Natural killer cell (primary cell): Measurements from ENCODE around the gene CORO2B. TPM values are rescaled to one million over a fixed set of nuclear protein-coding genes. Genes with fewer than 3 reads are reported as not detected.

Experiments used
- ATAC-seq, 3 donors: fragments of 150-1000 bp in 2 of 3; fragments of 200-7000 bp in 1 of 3; cut with Tn5 transposase; 1 replicate in 1 of 3; 2 replicates in 2 of 3; pipeline ENCODE4 v1.10.0; 2021; ENCODE audit warnings: mild to moderate bottlenecking in 2 of 3, moderate library complexity in 2 of 3
- DNase-seq, 2 donors: peaks; one replicate each; pipeline versions ENCODE4 v3.0.0 to v3.0.0-alpha.2; 2013 to 2021; ENCODE audit warnings: mixed read lengths in 1 of 2
- H3K27ac ChIP-seq: one replicate; pipeline ENCODE4 v1.5.1; 2013; ENCODE audit warnings: mild to moderate bottlenecking, low read length
- H3K27me3 ChIP-seq: one replicate; pipeline ENCODE4 v1.6.1; 2013; ENCODE audit warnings: low read length; ENCODE audit not compliant: control insufficient read depth, insufficient read depth
- H3K36me3 ChIP-seq: one replicate; pipeline ENCODE4 v1.6.1; 2013; ENCODE audit warnings: low read length; ENCODE audit not compliant: control insufficient read depth, insufficient read depth
- H3K4me1 ChIP-seq: one replicate; pipeline ENCODE4 v1.6.1; 2013; ENCODE audit warnings: low read length; ENCODE audit not compliant: control insufficient read depth, insufficient read depth
- H3K4me3 ChIP-seq: one replicate; pipeline ENCODE4 v1.5.1; 2013; ENCODE audit warnings: low read length
- H3K9me3 ChIP-seq: one replicate; pipeline ENCODE4 v1.6.1; 2013; ENCODE audit warnings: low read length; ENCODE audit not compliant: control insufficient read depth, insufficient read depth
- H3K27ac Mint-ChIP-seq, 2 donors: one replicate each; pipeline ENCODE4 v1.8.0; 2022; ENCODE audit warnings: mild to moderate bottlenecking in 2 of 2, mixed read lengths in 2 of 2, moderate library complexity in 1 of 2
- H3K27me3 Mint-ChIP-seq, 2 donors: one replicate each; pipeline ENCODE4 v1.8.0; 2022; ENCODE audit warnings: low read depth in 2 of 2, mixed read lengths in 2 of 2
- H3K36me3 Mint-ChIP-seq: one replicate; pipeline ENCODE4 v1.8.0; 2022; ENCODE audit warnings: mixed read lengths
- H3K4me1 Mint-ChIP-seq, 2 donors: one replicate each; pipeline ENCODE4 v1.8.0; 2022; ENCODE audit warnings: mixed read lengths in 2 of 2
- H3K4me3 Mint-ChIP-seq: one replicate; pipeline ENCODE4 v1.8.0; 2022; ENCODE audit warnings: mild to moderate bottlenecking, moderate library complexity, mixed read lengths
- H3K9me3 Mint-ChIP-seq, 2 donors: one replicate each; pipeline ENCODE4 v1.8.0; 2022; ENCODE audit warnings: mixed read lengths in 2 of 2
- WGBS: methylation state at CpG from one replicate; pipeline ENCODE4 v1.1.7; 2013; ENCODE audit warnings: missing lambda C conversion rate; ENCODE audit not compliant: insufficient coverage; 5-methylcytosine and 5-hydroxymethylcytosine counted together
- intact Hi-C: fragments of 100-400 bp; cut with micrococcal nuclease; formaldehyde crosslinking; loops from one replicate; pipeline ENCODE4 v1.14.2; 2022
- total RNA-seq, 4 donors: library from RNA; stranded (reverse); fragments of 120-200 nt in 1 of 4; gene quantifications; one replicate each; pipeline versions ENCODE4 v1.2.3 to v1.2.4, GENCODE V29; 2013 to 2022
- TF ChIP-seq, protein P1 (sequence below): fragments of 200-600 bp; IDR thresholded peaks from one replicate; pipeline ENCODE4 v1.8.0; 2022; ENCODE audit warnings: antibody characterized with exemption

Gene CORO2B
- total RNA-seq, 3 donors from 2014 or later (not counting 1 experiment from before 2014, with no cell fraction given), result 0.13 TPM; not detected in 2

DNA sequence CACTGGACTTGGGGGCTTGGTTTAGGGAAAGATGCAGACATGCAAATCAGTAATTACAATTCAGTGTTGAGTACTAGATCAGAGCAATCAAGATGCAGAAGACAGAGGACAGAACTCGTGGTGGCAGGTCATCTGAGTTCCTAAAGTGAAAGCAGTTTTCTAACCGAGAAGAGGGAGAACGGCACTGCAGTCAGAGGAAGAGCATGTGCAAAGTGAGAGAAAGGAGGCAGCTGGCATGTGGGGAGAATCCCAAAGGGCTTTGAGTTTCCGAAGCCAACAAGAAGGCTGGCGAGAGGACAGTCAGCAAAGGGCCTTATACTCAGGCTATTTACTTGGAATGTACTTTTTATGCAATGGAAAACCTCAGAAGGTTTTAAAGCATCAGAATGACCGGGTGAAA, 154.9 kb downstream of the CORO2B start:
- H3K27ac Mint-ChIP-seq, result no peak overlapping the region
- Histone ChIP-seq H3K36me3 (no peaks in the 10 kb centered on the region), H3K27me3 (no peaks in the 10 kb centered on the region), H3K4me3 (no peak overlapping the region), H3K27ac (no peak overlapping the region), H3K9me3 (no peaks in the 10 kb centered on the region), H3K4me1 (no peaks in the 10 kb centered on the region)
- H3K9me3 Mint-ChIP-seq, result no peaks in the 10 kb centered on the region
- no peak overlapping the region for H3K4me3 Mint-ChIP-seq
- TF ChIP-seq, protein P1, sequence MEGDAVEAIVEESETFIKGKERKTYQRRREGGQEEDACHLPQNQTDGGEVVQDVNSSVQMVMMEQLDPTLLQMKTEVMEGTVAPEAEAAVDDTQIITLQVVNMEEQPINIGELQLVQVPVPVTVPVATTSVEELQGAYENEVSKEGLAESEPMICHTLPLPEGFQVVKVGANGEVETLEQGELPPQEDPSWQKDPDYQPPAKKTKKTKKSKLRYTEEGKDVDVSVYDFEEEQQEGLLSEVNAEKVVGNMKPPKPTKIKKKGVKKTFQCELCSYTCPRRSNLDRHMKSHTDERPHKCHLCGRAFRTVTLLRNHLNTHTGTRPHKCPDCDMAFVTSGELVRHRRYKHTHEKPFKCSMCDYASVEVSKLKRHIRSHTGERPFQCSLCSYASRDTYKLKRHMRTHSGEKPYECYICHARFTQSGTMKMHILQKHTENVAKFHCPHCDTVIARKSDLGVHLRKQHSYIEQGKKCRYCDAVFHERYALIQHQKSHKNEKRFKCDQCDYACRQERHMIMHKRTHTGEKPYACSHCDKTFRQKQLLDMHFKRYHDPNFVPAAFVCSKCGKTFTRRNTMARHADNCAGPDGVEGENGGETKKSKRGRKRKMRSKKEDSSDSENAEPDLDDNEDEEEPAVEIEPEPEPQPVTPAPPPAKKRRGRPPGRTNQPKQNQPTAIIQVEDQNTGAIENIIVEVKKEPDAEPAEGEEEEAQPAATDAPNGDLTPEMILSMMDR, result no peak
- DNase-seq (no peak), ATAC-seq (no peak)
- 17% methylated on average over 5 of the region's 6 CpGs for WGBS
- no peaks in the 10 kb centered on the region for H3K36me3 Mint-ChIP-seq
- H3K4me1 Mint-ChIP-seq, result peaks cover 0 to 6% of the 10 kb centered on the region in 2 donors
- H3K27me3 Mint-ChIP-seq, result no peaks in the 10 kb centered on the region
- intact Hi-C loops, result no loop called here

DNA sequence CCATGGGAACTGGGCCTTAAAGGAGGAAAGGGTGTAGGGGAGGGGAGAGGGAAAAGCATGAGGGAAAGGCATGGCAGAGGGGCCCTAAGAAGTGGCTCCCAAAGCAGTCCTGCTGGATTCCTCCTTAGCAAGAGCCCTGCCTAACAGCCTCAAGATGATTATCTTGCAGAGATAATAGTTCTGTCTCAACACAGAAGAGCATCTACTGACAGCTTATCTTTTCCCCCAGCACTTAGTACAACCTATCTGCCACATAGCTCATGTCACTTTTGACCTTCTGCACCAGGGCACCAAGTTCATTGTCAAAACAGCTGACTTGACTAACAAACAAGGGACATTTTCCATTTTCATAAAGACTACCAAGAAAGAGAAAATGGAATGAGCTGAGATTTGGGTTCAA, 155.6 kb downstream of the CORO2B start:
- H3K27me3 Mint-ChIP-seq, result no peaks in the 10 kb centered on the region
- H3K27ac ChIP-seq, result no peak overlapping the region
- no peak overlapping the region for H3K4me3 Mint-ChIP-seq
- no peak overlapping the region for H3K27ac Mint-ChIP-seq
- no peaks in the 10 kb centered on the region for H3K27me3 ChIP-seq
- no peaks in the 10 kb centered on the region for H3K4me1 ChIP-seq
- intact Hi-C loops, result no loop called here
- peaks cover 0 to 6% of the 10 kb centered on the region in 2 donors for H3K4me1 Mint-ChIP-seq
- H3K36me3 ChIP-seq, result no peaks in the 10 kb centered on the region
- no peaks in the 10 kb centered on the region for H3K9me3 Mint-ChIP-seq
- TF ChIP-seq, protein P1, result no peak
- H3K9me3 ChIP-seq, result no peaks in the 10 kb centered on the region
- no peak for DNase-seq
- no peak overlapping the region for H3K4me3 ChIP-seq
- no peak for ATAC-seq
- H3K36me3 Mint-ChIP-seq, result no peaks in the 10 kb centered on the region

- no peaks in the 10 kb centered on the region for H3K27me3 ChIP-seq
- no peak overlapping the region for H3K4me3 ChIP-seq
- H3K27ac Mint-ChIP-seq, result no peak overlapping the region
- ATAC-seq, result no peak
- no peak overlapping the region for H3K27ac ChIP-seq
- no peaks in the 10 kb centered on the region for H3K4me1 ChIP-seq
- intact Hi-C loops, result no loop called here
- no peaks in the 10 kb centered on the region for H3K9me3 Mint-ChIP-seq
- peaks cover 0 to 6% of the 10 kb centered on the region in 2 donors for H3K4me1 Mint-ChIP-seq
- TF ChIP-seq, protein P1, result no peak
- no peak overlapping the region for H3K4me3 Mint-ChIP-seq
- no peaks in the 10 kb centered on the region for H3K36me3 Mint-ChIP-seq
- H3K36me3 ChIP-seq, result no peaks in the 10 kb centered on the region
- H3K9me3 ChIP-seq, result no peaks in the 10 kb centered on the region
- DNase-seq, result no peak
- peaks cover 0 to 3% of the 10 kb centered on the region in 2 donors for H3K27me3 Mint-ChIP-seq
Observed at GRCh38 chr15:68734881-68735280, 156.1 kb downstream of the CORO2B start.

GRCh38 chr15:68735610-68736009, 156.8 kb downstream of the CORO2B start:
- Histone ChIP-seq H3K36me3 (no peaks in the 10 kb centered on the region), H3K4me1 (no peaks in the 10 kb centered on the region), H3K27me3 (no peaks in the 10 kb centered on the region), H3K9me3 (no peaks in the 10 kb centered on the region), H3K27ac (no peak overlapping the region), H3K4me3 (no peak overlapping the region)
- no peaks in the 10 kb centered on the region for H3K9me3 Mint-ChIP-seq
- H3K4me1 Mint-ChIP-seq, result peaks cover 0 to 6% of the 10 kb centered on the region in 2 donors
- no peaks in the 10 kb centered on the region for H3K36me3 Mint-ChIP-seq
- TF ChIP-seq, protein P1, result no peak
- DNase-seq (no peak), ATAC-seq (no peak)
- peaks cover 0 to 4% of the 10 kb centered on the region in 2 donors for H3K27me3 Mint-ChIP-seq
- no peak overlapping the region for H3K4me3 Mint-ChIP-seq
- intact Hi-C loops, result no loop called here
- H3K27ac Mint-ChIP-seq, result no peak overlapping the region
